ENCODE measurements around the gene NUP62. TPM values are rescaled to one million over a fixed set of nuclear protein-coding genes. Genes with fewer than 3 reads are reported as not detected.

Gene NUP62
- total RNA-seq, 4 donors from 2014 or later = 25.8 to 29.2 (median 27.6) TPM

GRCh38 chr19:49920624-49921363, 8.5 kb downstream of the NUP62 start:
- TF ChIP-seq, protein P1, sequence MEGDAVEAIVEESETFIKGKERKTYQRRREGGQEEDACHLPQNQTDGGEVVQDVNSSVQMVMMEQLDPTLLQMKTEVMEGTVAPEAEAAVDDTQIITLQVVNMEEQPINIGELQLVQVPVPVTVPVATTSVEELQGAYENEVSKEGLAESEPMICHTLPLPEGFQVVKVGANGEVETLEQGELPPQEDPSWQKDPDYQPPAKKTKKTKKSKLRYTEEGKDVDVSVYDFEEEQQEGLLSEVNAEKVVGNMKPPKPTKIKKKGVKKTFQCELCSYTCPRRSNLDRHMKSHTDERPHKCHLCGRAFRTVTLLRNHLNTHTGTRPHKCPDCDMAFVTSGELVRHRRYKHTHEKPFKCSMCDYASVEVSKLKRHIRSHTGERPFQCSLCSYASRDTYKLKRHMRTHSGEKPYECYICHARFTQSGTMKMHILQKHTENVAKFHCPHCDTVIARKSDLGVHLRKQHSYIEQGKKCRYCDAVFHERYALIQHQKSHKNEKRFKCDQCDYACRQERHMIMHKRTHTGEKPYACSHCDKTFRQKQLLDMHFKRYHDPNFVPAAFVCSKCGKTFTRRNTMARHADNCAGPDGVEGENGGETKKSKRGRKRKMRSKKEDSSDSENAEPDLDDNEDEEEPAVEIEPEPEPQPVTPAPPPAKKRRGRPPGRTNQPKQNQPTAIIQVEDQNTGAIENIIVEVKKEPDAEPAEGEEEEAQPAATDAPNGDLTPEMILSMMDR (IDR thresholded peaks at IDR 0.05; ENCODE audit: low read depth) = no peak

- TF ChIP-seq, protein P1 (IDR thresholded peaks at IDR 0.05; ENCODE audit: low read depth) = no peak
Observed at GRCh38 chr19:49918089-49918488, 11.2 kb downstream of the NUP62 start.

GRCh38 chr19:49916839-49917733, 12.2 kb downstream of the NUP62 start:
- TF ChIP-seq, protein P1 (IDR thresholded peaks at IDR 0.05; ENCODE audit: low read depth) = no peak

GRCh38 chr19:49915271-49915670, 14.0 kb downstream of the NUP62 start:
- TF ChIP-seq, protein P1 (IDR thresholded peaks at IDR 0.05; ENCODE audit: low read depth) = no peak

DNA sequence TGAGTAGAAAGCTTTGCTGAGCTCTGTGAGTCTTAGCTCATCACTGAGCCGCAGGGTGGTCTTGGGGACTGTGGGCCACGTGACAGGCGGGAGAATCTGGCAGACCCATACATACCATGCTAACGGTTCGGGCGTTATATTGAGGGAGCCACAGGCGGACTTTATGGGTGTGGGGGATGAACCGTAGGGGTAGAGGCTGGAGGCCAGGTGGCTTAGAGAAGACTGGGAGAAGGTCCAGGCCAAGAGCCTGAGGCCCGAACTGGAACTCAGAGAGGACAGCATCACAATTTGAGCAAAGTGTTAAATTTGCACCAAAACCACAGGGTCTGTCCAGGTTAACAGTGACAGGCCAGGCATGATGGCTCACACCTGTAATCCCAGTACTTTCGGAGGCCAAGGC, 15.6 kb downstream of the NUP62 start:
- TF ChIP-seq, protein P1 (IDR thresholded peaks at IDR 0.05; ENCODE audit: low read depth) = no peak

DNA sequence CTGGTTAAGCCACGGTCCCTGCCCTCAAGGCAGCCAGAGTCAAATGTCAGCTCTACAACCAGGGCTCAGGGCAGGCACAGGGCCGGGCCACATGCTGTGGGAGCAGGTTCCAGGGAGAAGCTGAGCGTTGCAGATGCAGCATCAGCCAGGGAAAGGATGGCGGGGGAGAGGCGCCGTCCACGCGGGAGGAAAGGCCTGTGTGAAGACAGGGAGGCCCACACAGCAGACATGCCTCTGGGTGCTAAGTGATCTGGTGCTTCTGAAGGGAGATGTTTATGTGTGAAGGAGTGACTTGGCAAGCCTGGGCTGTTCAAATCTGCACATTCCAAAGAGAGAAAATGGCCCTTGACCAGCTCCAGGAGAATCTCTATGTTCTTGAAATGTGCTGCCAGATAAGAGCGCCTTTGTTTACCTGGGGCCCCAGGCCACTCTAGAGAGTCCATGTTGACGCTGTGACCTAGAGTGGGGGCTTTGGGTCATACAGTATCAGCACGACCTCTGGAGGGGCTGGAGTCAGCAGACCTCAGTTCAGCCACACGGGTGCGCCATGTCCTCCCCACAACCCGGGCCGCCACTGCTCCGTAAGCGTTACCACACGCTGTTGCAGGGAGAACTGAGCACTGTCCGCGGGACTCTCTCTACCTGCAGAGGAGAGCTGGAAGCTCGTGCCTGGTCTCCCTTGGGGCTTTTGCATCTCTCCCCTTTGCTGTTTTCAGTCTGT, 16.2 kb downstream of the NUP62 start:
- TF ChIP-seq, protein P1 (IDR thresholded peaks at IDR 0.05; ENCODE audit: low read depth) = no peak

Data from subcutaneous adipose tissue (tissue), 4 donors.